Measurements from ENCODE around the gene FGFR1OP2. TPM values are rescaled to one million over a fixed set of nuclear protein-coding genes. Genes with fewer than 3 reads are reported as not detected.

Gene FGFR1OP2
- total and polyA plus RNA-seq, 2 of the 8 experiments (the other 6 are each of a cell fraction or from before 2014, with no cell fraction given): 8.8 to 34.4 TPM

DNA sequence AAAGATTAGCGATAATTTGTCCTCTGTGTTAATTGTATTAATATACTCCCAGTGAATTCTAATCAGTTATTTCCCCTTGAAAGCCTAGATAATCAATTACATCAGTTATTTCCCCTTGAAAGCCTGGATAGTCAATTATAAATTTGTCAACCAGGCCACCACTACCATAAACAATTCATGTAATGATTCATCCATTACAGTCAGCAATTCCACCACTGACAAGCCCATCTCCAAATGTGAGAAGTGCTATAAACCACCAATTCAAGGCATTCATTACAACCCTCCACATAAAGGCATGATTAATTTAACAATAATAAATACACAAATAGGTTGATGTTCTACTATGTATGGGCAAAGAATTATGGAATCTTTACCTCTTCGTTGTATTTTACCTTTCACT lies 41.4 kb upstream of the FGFR1OP2 start:
- H3K79me1 ChIP-seq (ENCODE audit: low read depth, low read length): no peaks in the 10 kb centered on the region
- no peak overlapping the region for H4K91ac ChIP-seq (replicated peaks; ENCODE audit: insufficient read length, low read length)
- H3K4ac ChIP-seq (replicated peaks; ENCODE audit: insufficient read length, low read depth, low read length): no peak overlapping the region
- H3K79me2 ChIP-seq (ENCODE audit: control insufficient read depth in 1 of 2, insufficient read depth in 2 of 2, low read length in 2 of 2): no peaks in the 10 kb centered on the region
- no peak overlapping the region for H2BK5ac ChIP-seq (ENCODE audit: low read depth, low read length)
- no peak overlapping the region for H2BK12ac ChIP-seq (ENCODE audit: low read depth, low read length)
- H3K36me3 ChIP-seq (ENCODE audit: control insufficient read depth in 2 of 4, insufficient read depth in 4 of 4, low read length in 3 of 4): peaks cover 0 to 3% (median 1%) of the 10 kb centered on the region in 4 experiments; a peak in 3 of 8 replicates
- WGBS, 2 experiments (ENCODE audit: extremely low coverage in 1 of 2, insufficient coverage in 1 of 2, insufficient read length in 1 of 2, insufficient replicate concordance in 2 of 2, low coverage in 1 of 2, low lambda C conversion rate in 2 of 2, missing lambda C conversion rate in 1 of 2): 98% methylated on average over 2 of the region's 2 CpGs; no CpG with 5 or more reads in 1 of the 2 experiments
- H3K9ac ChIP-seq (replicated peaks in 1 of 4; ENCODE audit: extremely low read depth in 1 of 4, low read depth in 3 of 4, low read length in 3 of 4): no peak overlapping the region
- H3K4me1 ChIP-seq (replicated peaks in 1 of 4; ENCODE audit: control insufficient read depth in 3 of 4, insufficient read depth in 4 of 4, low read length in 3 of 4): no peaks in the 10 kb centered on the region
- H3K9me3 ChIP-seq (ENCODE audit: insufficient read depth in 2 of 2, low read depth in 1 of 2, low read length in 1 of 2): no peaks in the 10 kb centered on the region
- CTCF ChIA-PET (ENCODE audit: partially characterized antibody): interaction anchor here (0.9 to 3.0 kb wide), 2 partner anchors 12 to 17 kb away, joined by 3 to 14 read pairs; no protein-coding TSS in a partner anchor
- no peak overlapping the region for H3K18ac ChIP-seq (ENCODE audit: extremely low read depth, low read length)
- H4K5ac ChIP-seq (ENCODE audit: insufficient read length, low read depth, low read length): no peak overlapping the region
- no peak for DNase-seq (ENCODE audit: low read depth in 1 of 2, low spot score in 2 of 2)
- H2AFZ ChIP-seq (ENCODE audit: low read length): no peak overlapping the region
- H2BK20ac ChIP-seq (ENCODE audit: low read length): no peak overlapping the region
- H3K4me2 ChIP-seq (ENCODE audit: insufficient read depth in 1 of 2, low read depth in 2 of 2, low read length in 2 of 2): no peak overlapping the region
- no peak overlapping the region for H2BK15ac ChIP-seq (ENCODE audit: low read length)
- no peak overlapping the region for H3K27ac ChIP-seq (ENCODE audit: low read depth, low read length)
- H3K27me3 ChIP-seq (replicated peaks in 1 of 4; ENCODE audit: control insufficient read depth in 3 of 4, extremely low read depth in 1 of 4, insufficient read depth in 3 of 4, low read length in 3 of 4): no peaks in the 10 kb centered on the region
- H2BK120ac ChIP-seq (replicated peaks; ENCODE audit: low read depth, low read length): no peak overlapping the region
- H3K23ac ChIP-seq (ENCODE audit: insufficient read length): no peak overlapping the region
- H4K20me1 ChIP-seq (replicated peaks in 1 of 2; ENCODE audit: control insufficient read depth in 1 of 2, insufficient read depth in 2 of 2, low read length in 2 of 2): no peaks in the 10 kb centered on the region
- no peak overlapping the region for H3K56ac ChIP-seq (replicated peaks; ENCODE audit: insufficient read length, low read depth, low read length)
- H3K14ac ChIP-seq (ENCODE audit: insufficient read length): no peak overlapping the region
- POLR2A ChIA-PET (ENCODE audit: partially characterized antibody): interaction anchor here (1.6 kb wide), 1 partner anchor 12 kb away, joined by 4 read pairs; no protein-coding TSS in a partner anchor
- no peaks in the 10 kb centered on the region for H3K23me2 ChIP-seq (ENCODE audit: low read depth, low read length)
- H4K8ac ChIP-seq (ENCODE audit: extremely low read depth, insufficient read depth, low read length): no peak overlapping the region
- no peak for FAIRE-seq
- no peak overlapping the region for H2AK5ac ChIP-seq (ENCODE audit: low read depth, low read length)
- H3K4me3 ChIP-seq (ENCODE audit: extremely low read depth in 1 of 4, insufficient read depth in 2 of 4, low read depth in 3 of 4, low read length in 4 of 4): no peak overlapping the region
- TF ChIP-seq CBX8 (IDR thresholded peaks at IDR 0.05; ENCODE audit: borderline replicate concordance, low read depth, low read length) (no peak), PHF8 (conservative IDR thresholded peaks at IDR 0.05; ENCODE audit: low read depth, low read length) (no peak)
